CD14-positive monocyte (primary cell): Measurements from ENCODE around the gene KISS1. TPM values are rescaled to one million over a fixed set of nuclear protein-coding genes. Genes with fewer than 3 reads are reported as not detected.

Experiments
- DNase-seq, 3 donors: peaks; one replicate each; pipeline ENCODE4 v3.0.0-alpha.2; 2011 to 2022
- H2AFZ ChIP-seq: 2 replicates; pipeline ENCODE4 v1.6.0; 2012; ENCODE audit warnings: mild to moderate bottlenecking, low read depth, low read length, inconsistent platforms; ENCODE audit not compliant: insufficient read depth, poor library complexity, severe bottlenecking
- H3K27ac ChIP-seq, 2 donors: 1 replicate in 1 of 2; 2 replicates in 1 of 2; pipeline ENCODE4 v1.5.1; 2012 to 2013; ENCODE audit warnings: low read length in 2 of 2, control low read depth in 1 of 2, inconsistent platforms in 1 of 2, low read depth in 1 of 2, mild to moderate bottlenecking in 1 of 2
- H3K27me3 ChIP-seq, 2 donors: one replicate each; pipeline versions ENCODE4 v1.6.0 to v1.6.1; 2011 to 2013; ENCODE audit warnings: low read length in 2 of 2; ENCODE audit not compliant: control insufficient read depth in 2 of 2, insufficient read depth in 2 of 2
- H3K36me3 ChIP-seq, 2 donors: replicated peaks in 1 of 2; 1 replicate in 1 of 2; 2 replicates in 1 of 2; pipeline versions ENCODE4 v1.5.1 to v1.6.1; 2012 to 2013; ENCODE audit warnings: low read length in 2 of 2, control low read depth in 1 of 2, inconsistent platforms in 1 of 2, mild to moderate bottlenecking in 1 of 2; ENCODE audit not compliant: insufficient read depth in 2 of 2, control insufficient read depth in 1 of 2
- H3K4me1 ChIP-seq, 2 donors: 1 replicate in 1 of 2; 2 replicates in 1 of 2; pipeline versions ENCODE4 v1.5.1 to v1.6.1; 2012 to 2013; ENCODE audit warnings: low read length in 2 of 2, control low read depth in 1 of 2, inconsistent platforms in 1 of 2, mild to moderate bottlenecking in 1 of 2, moderate library complexity in 1 of 2; ENCODE audit not compliant: insufficient read depth in 2 of 2, control insufficient read depth in 1 of 2
- H3K4me2 ChIP-seq: replicated peaks from 2 replicates; pipeline ENCODE3; 2012; ENCODE audit warnings: low read length, moderate library complexity, mild to moderate bottlenecking; ENCODE audit not compliant: poor library complexity, severe bottlenecking; ENCODE audit errors: extremely low read depth
- H3K4me3 ChIP-seq, 3 experiments: fragments of 200-600 bp in 1 of 3; sonication (generic) in 1 of 3; replicated peaks in 1 of 3; 1 replicate in 2 of 3; 2 replicates in 1 of 3; pipeline ENCODE4 v1.5.1; 2011 to 2013; ENCODE audit warnings: low read length in 3 of 3, mild to moderate bottlenecking in 3 of 3, control low read depth in 2 of 3, low read depth in 2 of 3, inconsistent platforms in 1 of 3, moderate library complexity in 1 of 3
- H3K79me2 ChIP-seq: 2 replicates; pipeline ENCODE4 v1.6.0; 2012; ENCODE audit warnings: mild to moderate bottlenecking, control low read depth, inconsistent platforms, low read length, moderate library complexity; ENCODE audit not compliant: insufficient read depth
- H3K9ac ChIP-seq: 2 replicates; pipeline ENCODE4 v1.6.0; 2017; ENCODE audit warnings: low read length, mild to moderate bottlenecking; ENCODE audit not compliant: insufficient read depth, poor library complexity, severe bottlenecking
- H3K9me3 ChIP-seq, 2 donors: replicated peaks in 1 of 2; 1 replicate in 1 of 2; 2 replicates in 1 of 2; pipeline versions ENCODE4 v1.5.1 to v1.6.1; 2012 to 2013; ENCODE audit warnings: low read length in 2 of 2, control low read depth in 1 of 2; ENCODE audit not compliant: control insufficient read depth in 1 of 2, insufficient read depth in 1 of 2
- H4K20me1 ChIP-seq: 2 replicates; pipeline ENCODE4 v1.6.0; 2012; ENCODE audit warnings: mild to moderate bottlenecking, low read length, control low read depth, moderate library complexity; ENCODE audit not compliant: insufficient read depth
- H3K27ac Mint-ChIP-seq, 7 donors: one replicate each; pipeline ENCODE4 v1.8.0; 2020; ENCODE audit warnings: mild to moderate bottlenecking in 7 of 7, mixed read lengths in 7 of 7, moderate library complexity in 6 of 7, inconsistent platforms in 2 of 7
- H3K27me3 Mint-ChIP-seq, 3 donors: one replicate each; pipeline ENCODE4 v1.8.0; 2021 to 2022; ENCODE audit warnings: low read depth in 3 of 3, mild to moderate bottlenecking in 3 of 3, mixed read lengths in 3 of 3, moderate library complexity in 3 of 3, inconsistent platforms in 1 of 3
- H3K36me3 Mint-ChIP-seq, 2 donors: one replicate each; pipeline ENCODE4 v1.8.0; 2020; ENCODE audit warnings: mixed read lengths in 2 of 2, inconsistent platforms in 1 of 2, mild to moderate bottlenecking in 1 of 2
- H3K4me1 Mint-ChIP-seq: one replicate; pipeline ENCODE4 v1.8.0; 2020; ENCODE audit warnings: mild to moderate bottlenecking, mixed read lengths
- H3K4me3 Mint-ChIP-seq, 2 donors: one replicate each; pipeline ENCODE4 v1.8.0; 2020; ENCODE audit warnings: mild to moderate bottlenecking in 2 of 2, mixed read lengths in 2 of 2, moderate library complexity in 1 of 2
- H3K9me3 Mint-ChIP-seq, 7 donors: one replicate each; pipeline ENCODE4 v1.8.0; 2020 to 2022; ENCODE audit warnings: mixed read lengths in 7 of 7, mild to moderate bottlenecking in 6 of 7, moderate library complexity in 6 of 7, inconsistent platforms in 2 of 7
- CTCF ChIP-seq: fragments of 200-600 bp; IDR thresholded peaks from one replicate; pipeline ENCODE4 v1.8.0; 2022; ENCODE audit warnings: antibody characterized with exemption, mild to moderate bottlenecking
- WGBS: methylation state at CpG from one replicate; pipeline ENCODE4 v1.1.5; 2013; ENCODE audit warnings: missing lambda C conversion rate; ENCODE audit not compliant: insufficient coverage; 5-methylcytosine and 5-hydroxymethylcytosine counted together
- intact Hi-C, 2 donors: fragments of 100-400 bp; cut with micrococcal nuclease; formaldehyde crosslinking; loops; one replicate each; pipeline versions ENCODE4 v1.15.0 to v1.15.1; 2023
- polyA plus RNA-seq, 3 donors: library from polyadenylated mRNA; depleted of rRNA in 1 of 3; unstranded in 2 of 3; stranded (reverse) in 1 of 3; fragments of 300-500 nt in 2 of 3; fragments of >200 nt in 1 of 3; fragmentation: Illumina TruSeq in 2 of 3; gene quantifications; 1 replicate in 2 of 3; 2 replicates in 1 of 3; pipeline ENCODE4 v1.2.3, GENCODE V29; 2012 to 2021

Gene KISS1
- polyA plus RNA-seq, 3 donors: not detected

GRCh38 chr1:204177133-204177532 lies 19.2 kb downstream of the KISS1 start:
- H3K27me3 ChIP-seq: no peaks in the 10 kb centered on the region
- H3K9me3 Mint-ChIP-seq: peaks cover 0 to 1% (median 0%) of the 10 kb centered on the region in 7 donors
- 25% methylated on average over 4 of the region's 4 CpGs for WGBS

GRCh38 chr1:204176049-204176448 lies 20.2 kb downstream of the KISS1 start:
- no peak overlapping the region for H3K27ac ChIP-seq
- H3K4me1 ChIP-seq: no peaks in the 10 kb centered on the region
- no peaks in the 10 kb centered on the region for H3K36me3 ChIP-seq
- intact Hi-C loops: no loop called here
- peaks cover under 1 to 3% of the 10 kb centered on the region in 2 donors for H3K9me3 ChIP-seq
- Mint-ChIP-seq H3K4me1 (peaks cover 6% of the 10 kb centered on the region), H3K27me3 (peaks cover 0 to 10% (median 6%) of the 10 kb centered on the region in 3 donors), H3K36me3 (no peaks in the 10 kb centered on the region), H3K4me3 (no peak overlapping the region), H3K9me3 (peaks cover under 1 to 8% (median 5%) of the 10 kb centered on the region in 7 donors), H3K27ac (no peak overlapping the region)
- DNase-seq: no peak
- no peak for TF ChIP-seq CTCF
- no peak overlapping the region for H3K4me3 ChIP-seq
- no peaks in the 10 kb centered on the region for H3K27me3 ChIP-seq
- WGBS: 100% methylated on average over 1 of the region's 5 CpGs
- H4K20me1 ChIP-seq: no peaks in the 10 kb centered on the region
- H3K79me2 ChIP-seq: no peaks in the 10 kb centered on the region
- H2AFZ ChIP-seq: no peak overlapping the region
- no peak overlapping the region for H3K9ac ChIP-seq
- H3K4me2 ChIP-seq: no peak overlapping the region

More at GRCh38 chr1:204177133-204177532, 19.2 kb downstream of the KISS1 start:
- Histone ChIP-seq H2AFZ (no peak overlapping the region), H3K79me2 (no peaks in the 10 kb centered on the region), H3K9ac (no peak overlapping the region), H3K9me3 (no peaks in the 10 kb centered on the region), H3K36me3 (no peaks in the 10 kb centered on the region), H3K4me1 (no peaks in the 10 kb centered on the region), H3K27ac (no peak overlapping the region), H3K4me3 (no peak overlapping the region), H3K4me2 (no peak overlapping the region), H4K20me1 (no peaks in the 10 kb centered on the region)
- H3K27me3 Mint-ChIP-seq: peaks cover 0 to 10% (median 6%) of the 10 kb centered on the region in 3 donors
- no peaks in the 10 kb centered on the region for H3K36me3 Mint-ChIP-seq
- no peak for DNase-seq
- no peak overlapping the region for H3K27ac Mint-ChIP-seq
- intact Hi-C loops: no loop called here
- no peak overlapping the region for H3K4me3 Mint-ChIP-seq
- peaks cover 7% of the 10 kb centered on the region for H3K4me1 Mint-ChIP-seq
- no peak for TF ChIP-seq CTCF
